Neutrophil (primary cell): ENCODE results near the gene SHB.
A peak's percentile ranks its signal among the peaks of the same experiment; 100 is the strongest.

ENCODE experiments used
- H3K27ac ChIP-seq: fragments of 200-600 bp; sonication (generic); 2 replicates; pipeline ENCODE4 v1.5.1; 2016; ENCODE audit warnings: mild to moderate bottlenecking, moderate library complexity
- H3K27me3 ChIP-seq: fragments of 200-600 bp; sonication (generic); 2 replicates; pipeline ENCODE4 v1.6.0; 2016; ENCODE audit warnings: mild to moderate bottlenecking
- H3K36me3 ChIP-seq: fragments of 200-600 bp; sonication (generic); 2 replicates; pipeline ENCODE4 v1.5.1; 2017
- H3K4me1 ChIP-seq, 2 experiments: fragments of 200-600 bp in 1 of 2; sonication (generic) in 1 of 2; 1 replicate in 1 of 2; 2 replicates in 1 of 2; pipeline versions ENCODE4 v1.5.1 to v1.6.1; 2013 to 2016; ENCODE audit warnings: low read depth in 1 of 2, low read length in 1 of 2, mild to moderate bottlenecking in 1 of 2, moderate library complexity in 1 of 2; ENCODE audit not compliant: control insufficient read depth in 1 of 2, insufficient read depth in 1 of 2
- H3K4me3 ChIP-seq, 2 experiments: fragments of 200-600 bp in 1 of 2; sonication (generic) in 1 of 2; 1 replicate in 1 of 2; 2 replicates in 1 of 2; pipeline ENCODE4 v1.5.1; 2013 to 2016; ENCODE audit warnings: low read depth in 1 of 2, low read length in 1 of 2, mild to moderate bottlenecking in 1 of 2, moderate library complexity in 1 of 2
- H3K9me3 ChIP-seq: fragments of 200-600 bp; sonication (generic); 2 replicates; pipeline ENCODE4 v1.5.1; 2016
- CTCF ChIP-seq: fragments of 200-600 bp; sonication (generic); IDR thresholded peaks from 2 replicates; pipeline ENCODE4 v1.5.1; 2016; ENCODE audit warnings: antibody characterized with exemption

SHB gene

GRCh38 chr9:37903647-37904444, 165.2 kb downstream of the SHB start, which contains the start of gene SLC25A51:
TSS of gene SLC25A51 (minus strand) at chr9:37904127. CDS start at chr9:37888550, 15,577 bp downstream.
- peak; percentile 93 for TF ChIP-seq CTCF
- no peaks in the 10 kb centered on the region for H3K9me3 ChIP-seq

GRCh38 chr9:37902796-37903646, 166.0 kb downstream of the SHB start:
- Histone ChIP-seq H3K9me3 (no peaks in the 10 kb centered on the region), H3K36me3 (peaks cover 7% of the 10 kb centered on the region), H3K27me3 (no peaks in the 10 kb centered on the region), H3K4me1 (peaks cover 45 to 59% of the 10 kb centered on the region in 2 experiments), H3K4me3 (peak overlapping the region; percentile 85 to 91), H3K27ac (peak overlapping the region; percentile 91)
- TF ChIP-seq CTCF, result no peak

More at GRCh38 chr9:37903647-37904444, 165.2 kb downstream of the SHB start, which contains the start of gene SLC25A51:
- Histone ChIP-seq H3K4me3 (peak within 1 kb of the TSS; percentile 85 to 91), H3K36me3 (peaks cover 2% of the 10 kb centered on the region), H3K27me3 (no peaks in the 10 kb centered on the region), H3K4me1 (peaks cover 48 to 62% of the 10 kb centered on the region in 2 experiments), H3K27ac (peak within 1 kb of the TSS; percentile 91)

DNA sequence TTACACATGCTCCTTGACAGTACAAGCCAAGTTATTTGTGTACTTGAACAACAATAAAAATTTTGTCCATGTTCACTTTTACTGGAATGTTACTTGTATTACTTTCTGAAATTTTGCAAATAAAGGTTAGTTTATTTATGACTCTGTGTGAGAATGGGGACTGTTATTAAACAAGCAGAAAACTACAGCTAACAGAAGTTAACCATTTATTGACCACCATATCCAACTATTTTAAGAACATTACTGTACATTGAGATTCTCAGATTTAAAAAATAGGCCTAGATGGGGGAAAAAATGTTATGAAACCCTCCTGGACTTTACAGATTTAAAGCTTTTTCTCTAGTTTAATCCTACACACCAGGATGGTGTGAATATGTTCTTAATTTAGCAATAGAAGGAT, 166.9 kb downstream of the SHB start:
- Histone ChIP-seq H3K27me3 (no peaks in the 10 kb centered on the region), H3K36me3 (peaks cover 11% of the 10 kb centered on the region), H3K4me1 (peaks cover 37 to 50% of the 10 kb centered on the region in 2 experiments), H3K9me3 (no peaks in the 10 kb centered on the region), H3K27ac (no peak overlapping the region), H3K4me3 (no peak overlapping the region)
- TF ChIP-seq CTCF, result no peak

GRCh38 chr9:37899041-37899440, 170.0 kb downstream of the SHB start:
- Histone ChIP-seq H3K36me3 (peaks cover 31% of the 10 kb centered on the region), H3K4me1 (peaks cover 26 to 32% of the 10 kb centered on the region in 2 experiments), H3K9me3 (no peaks in the 10 kb centered on the region), H3K27me3 (no peaks in the 10 kb centered on the region), H3K4me3 (no peak overlapping the region), H3K27ac (peak overlapping the region; percentile 51)
- TF ChIP-seq CTCF, result no peak

- Histone ChIP-seq H3K27me3 (no peaks in the 10 kb centered on the region), H3K27ac (peak overlapping the region; percentile 27), H3K4me1 (peaks cover 19 to 21% of the 10 kb centered on the region in 2 experiments), H3K36me3 (peaks cover 44% of the 10 kb centered on the region), H3K4me3 (no peak overlapping the region), H3K9me3 (no peaks in the 10 kb centered on the region)
- no peak for TF ChIP-seq CTCF
Measured at GRCh38 chr9:37897665-37898064, 171.4 kb downstream of the SHB start.
